ENCODE measurements around the gene KLHL14.

The KLHL14 gene

DNA sequence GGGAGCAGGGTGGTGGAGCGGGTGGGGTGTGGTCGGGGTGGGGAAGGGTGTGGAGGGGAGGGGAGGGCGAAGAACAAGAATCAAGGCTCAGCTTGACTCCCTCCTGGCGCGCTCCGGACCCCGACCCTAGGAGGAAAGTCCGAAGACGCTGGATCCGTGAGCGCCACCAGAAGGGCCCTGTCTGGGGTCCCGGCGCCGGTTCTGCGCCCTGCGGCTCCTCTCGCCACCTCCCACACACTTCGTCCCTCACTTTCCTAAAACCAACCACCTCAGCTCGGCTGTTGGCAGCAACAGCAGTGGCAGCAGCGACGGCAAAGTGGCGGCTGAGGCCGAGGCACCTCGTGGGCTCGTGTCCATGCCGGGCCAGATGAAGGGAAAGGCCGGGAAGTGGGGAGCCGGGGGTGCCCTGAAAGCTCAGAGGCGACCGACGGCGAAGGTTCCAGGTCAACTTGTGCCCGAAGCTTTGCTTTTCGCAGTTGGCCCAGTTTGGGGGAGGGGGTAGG, 2.1 kb downstream of the KLHL14 start:
- no peak for DNase-seq (ENCODE audit: low read depth)

DNA sequence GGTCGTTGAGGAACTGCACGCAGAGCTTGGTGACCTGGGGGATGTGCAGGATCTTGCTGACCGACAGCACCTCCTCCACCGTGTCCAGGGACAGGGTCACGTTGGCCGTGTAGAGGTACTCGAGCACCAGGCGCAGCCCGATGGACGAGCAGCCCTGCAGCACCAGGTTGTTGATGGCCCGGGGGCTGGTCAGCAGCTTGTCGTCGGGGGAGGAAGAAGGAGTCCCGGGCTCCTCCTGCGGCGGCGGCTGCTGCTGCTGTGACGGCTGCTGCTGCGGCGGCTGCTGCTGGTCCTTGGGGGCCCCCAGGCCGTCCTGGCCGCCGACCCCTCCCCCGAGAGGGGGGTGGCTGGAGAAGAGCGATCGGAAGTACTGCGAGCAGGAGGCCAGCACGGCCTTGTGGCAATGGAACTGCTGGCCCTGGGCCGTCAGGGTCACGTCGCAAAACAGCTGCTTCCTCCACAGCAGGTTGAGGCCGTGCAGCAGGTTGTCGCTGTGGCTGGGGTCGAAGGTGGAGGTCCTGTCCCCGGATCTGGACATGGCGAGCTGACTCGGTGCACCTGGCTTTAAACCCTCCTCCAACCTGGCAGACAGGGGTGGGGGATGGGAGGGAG, 2.7 kb downstream of the KLHL14 start:
- no peak for DNase-seq (ENCODE audit: low read depth)

DNA sequence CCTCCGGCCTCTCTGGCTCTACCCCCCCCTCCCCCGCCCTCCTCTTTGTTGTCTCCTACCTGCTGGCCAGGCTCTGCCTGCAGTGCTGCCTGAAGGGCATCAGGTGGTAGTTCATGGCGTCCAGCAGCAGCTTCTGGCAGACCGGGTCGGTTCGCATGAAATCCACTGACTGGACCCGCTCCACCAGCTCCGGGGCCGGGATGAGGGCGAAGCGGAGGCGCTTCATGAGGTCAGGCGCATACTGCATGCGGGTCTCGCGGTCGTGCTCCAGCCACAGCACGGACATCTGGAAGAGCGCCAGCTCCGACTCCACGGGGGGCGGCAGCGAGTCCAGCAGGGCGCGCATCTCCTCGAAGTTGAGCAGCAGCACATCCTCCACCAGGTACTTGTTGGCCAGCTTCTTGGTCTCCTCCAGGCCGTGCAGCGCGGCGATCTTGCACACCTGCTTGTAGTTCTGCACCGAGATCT, 3.2 kb downstream of the KLHL14 start:
- DNase-seq (ENCODE audit: low read depth), result no peak

DNA sequence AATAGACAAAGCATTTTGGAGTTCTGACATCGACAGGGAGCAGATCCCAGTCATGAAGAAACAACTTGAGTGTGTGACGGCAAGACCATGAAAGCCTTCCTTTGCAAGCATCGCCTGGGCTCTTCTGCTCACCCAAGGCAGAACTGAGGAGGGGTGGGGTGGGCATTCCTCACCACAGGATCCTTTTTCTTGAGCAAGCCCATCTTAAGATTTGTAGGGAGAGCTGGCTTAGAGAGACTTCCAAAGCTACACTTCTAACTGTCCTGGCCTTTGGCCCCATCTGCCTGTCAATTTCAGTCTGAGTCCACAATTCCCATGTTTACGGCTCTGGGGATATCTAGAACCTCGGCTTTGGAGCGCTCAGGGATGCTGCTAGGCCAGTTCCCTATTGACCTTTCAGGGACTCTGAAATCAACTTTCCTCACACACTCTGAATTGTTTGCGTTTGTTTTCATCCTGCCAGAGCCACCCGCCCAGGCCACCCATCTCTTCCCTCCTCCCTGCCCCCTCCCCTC, 3.7 kb downstream of the KLHL14 start:
- DNase-seq (ENCODE audit: low read depth), result no peak

DNA sequence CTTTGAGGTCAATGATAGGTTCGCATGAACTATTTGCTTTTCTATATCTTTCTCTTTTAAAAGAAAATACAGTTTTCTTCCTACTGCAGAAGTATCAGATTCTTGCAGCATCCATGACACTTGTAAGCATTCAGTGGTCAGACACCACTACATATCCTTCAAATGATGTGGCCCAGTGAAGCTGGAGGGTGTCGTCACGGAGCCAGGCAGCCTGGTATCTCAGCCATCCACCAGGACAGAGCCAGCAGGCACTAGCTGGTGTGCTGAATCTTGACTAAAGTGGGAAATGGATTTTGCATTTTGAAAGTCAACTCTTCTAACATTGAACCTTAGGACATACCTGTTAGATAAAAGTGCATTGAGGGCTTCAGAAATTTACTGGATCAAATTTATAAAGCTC, 5.4 kb downstream of the KLHL14 start:
- no peak for DNase-seq (ENCODE audit: low read depth)

DNA sequence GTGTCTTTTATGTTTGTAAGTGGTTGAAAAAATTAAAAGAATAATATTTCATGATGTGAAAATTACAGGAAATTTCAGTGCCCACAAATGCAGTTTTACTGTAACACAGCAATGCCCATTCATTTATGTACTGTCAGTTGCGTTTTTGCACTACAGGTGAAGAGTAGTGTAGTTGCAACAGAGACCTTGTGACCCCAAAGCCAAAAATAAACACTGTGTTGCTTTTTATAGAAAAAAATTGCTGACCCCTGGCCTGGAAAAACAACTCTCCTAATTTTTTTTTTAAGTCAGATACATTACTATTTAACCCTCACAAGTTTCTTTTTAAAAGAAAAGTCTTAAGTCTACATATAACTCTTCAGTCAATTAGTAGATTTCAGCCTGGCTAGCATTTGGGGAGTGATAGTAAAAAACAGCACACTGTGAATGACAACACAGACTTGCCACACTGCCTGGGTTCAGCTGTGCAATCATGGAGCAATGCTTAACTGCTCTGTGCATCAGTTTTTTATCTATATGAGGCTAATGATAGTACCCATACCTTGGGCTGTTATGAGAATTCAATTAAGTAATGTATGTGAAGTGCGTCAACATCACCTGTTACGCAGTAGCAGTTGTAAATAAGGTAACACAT, 8.1 kb downstream of the KLHL14 start:
- no peak for DNase-seq (ENCODE audit: low read depth)

DNA sequence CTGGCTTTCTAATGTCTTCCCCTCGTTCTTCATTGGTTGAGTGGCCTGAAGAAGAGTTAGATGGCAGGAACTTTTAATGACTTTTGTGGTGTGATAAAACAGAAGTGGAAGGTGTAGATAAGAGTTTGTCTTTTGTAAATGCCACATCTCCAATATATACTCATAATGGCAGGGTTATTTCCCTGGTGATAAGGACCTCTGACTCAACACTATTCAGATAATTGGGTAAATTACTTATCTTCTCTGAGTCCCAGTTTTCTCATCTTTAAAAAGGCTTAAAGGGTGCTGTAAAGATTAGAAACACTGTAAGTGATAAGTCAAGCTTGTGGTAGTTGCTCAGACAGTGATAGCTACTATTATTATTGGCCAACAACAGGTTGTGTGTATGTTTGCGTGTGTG, 9.5 kb downstream of the KLHL14 start:
- no peak for DNase-seq (ENCODE audit: low read depth)

DNA sequence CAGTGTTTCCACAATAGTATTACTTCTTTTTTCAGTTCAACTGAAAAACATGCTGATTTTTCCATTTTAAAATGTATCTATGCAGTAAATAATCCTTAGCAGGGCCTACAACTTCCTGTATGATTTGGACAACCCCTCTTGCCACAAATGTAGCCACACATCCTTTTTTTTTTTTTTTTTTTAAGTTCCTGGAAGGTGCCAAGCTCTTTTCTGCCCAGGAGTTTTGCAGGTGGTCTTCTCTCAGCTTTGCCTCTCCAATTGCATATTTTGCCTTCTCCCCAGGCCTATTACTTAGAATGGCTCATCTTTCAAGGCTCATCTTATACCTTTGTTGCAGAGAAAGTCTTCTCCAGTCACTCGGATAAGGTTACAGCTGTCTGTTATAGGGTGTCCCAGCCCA, 11.6 kb downstream of the KLHL14 start:
- DNase-seq (ENCODE audit: low read depth), result no peak

DNA sequence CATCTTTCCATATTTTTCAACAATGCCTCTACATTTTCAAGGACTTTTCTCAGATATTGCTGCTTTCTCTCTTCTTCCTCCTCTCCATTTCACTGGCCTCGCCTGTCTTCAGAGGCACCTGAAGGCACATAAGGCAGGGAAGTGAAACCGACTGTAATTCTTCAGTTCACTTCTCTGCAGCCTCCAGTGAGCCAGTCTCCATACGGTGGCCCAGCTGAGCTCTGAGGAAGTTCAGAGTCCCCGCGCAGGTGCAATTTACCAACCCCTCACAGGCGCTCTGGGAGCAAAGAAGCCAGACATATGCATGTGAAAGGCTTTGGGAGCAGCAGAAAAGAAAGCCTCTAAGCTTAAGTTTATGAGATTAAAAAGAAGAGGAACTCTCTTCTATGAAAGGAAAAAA, 12.4 kb downstream of the KLHL14 start:
- no peak for DNase-seq (ENCODE audit: low read depth)

DNA sequence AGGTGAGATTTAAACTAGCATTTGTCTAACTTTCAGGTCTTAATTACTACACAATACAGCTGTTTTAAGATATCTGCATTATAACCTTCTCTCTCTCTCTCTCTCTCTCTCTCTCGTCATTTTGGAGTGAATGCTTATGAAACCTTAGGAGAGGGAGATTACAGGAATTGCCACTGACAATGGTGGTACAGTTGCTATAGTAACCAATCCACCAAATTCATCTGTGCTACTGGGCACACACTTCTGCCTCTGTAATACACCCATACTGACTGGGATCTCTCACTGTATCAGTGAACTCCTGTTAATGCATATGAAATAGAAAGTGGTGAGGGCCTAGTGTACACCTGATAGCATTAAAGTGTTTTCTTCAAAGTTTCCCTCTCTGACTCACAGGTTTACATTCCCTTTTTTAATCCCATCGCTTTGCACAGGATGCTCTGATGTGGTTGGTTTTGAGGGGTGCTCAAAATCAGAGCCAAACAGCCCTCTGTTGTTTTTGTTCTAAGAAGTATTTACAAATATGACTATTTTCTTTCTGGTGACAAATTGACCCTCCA, 13.1 kb downstream of the KLHL14 start:
- DNase-seq (ENCODE audit: low read depth), result no peak

DNA sequence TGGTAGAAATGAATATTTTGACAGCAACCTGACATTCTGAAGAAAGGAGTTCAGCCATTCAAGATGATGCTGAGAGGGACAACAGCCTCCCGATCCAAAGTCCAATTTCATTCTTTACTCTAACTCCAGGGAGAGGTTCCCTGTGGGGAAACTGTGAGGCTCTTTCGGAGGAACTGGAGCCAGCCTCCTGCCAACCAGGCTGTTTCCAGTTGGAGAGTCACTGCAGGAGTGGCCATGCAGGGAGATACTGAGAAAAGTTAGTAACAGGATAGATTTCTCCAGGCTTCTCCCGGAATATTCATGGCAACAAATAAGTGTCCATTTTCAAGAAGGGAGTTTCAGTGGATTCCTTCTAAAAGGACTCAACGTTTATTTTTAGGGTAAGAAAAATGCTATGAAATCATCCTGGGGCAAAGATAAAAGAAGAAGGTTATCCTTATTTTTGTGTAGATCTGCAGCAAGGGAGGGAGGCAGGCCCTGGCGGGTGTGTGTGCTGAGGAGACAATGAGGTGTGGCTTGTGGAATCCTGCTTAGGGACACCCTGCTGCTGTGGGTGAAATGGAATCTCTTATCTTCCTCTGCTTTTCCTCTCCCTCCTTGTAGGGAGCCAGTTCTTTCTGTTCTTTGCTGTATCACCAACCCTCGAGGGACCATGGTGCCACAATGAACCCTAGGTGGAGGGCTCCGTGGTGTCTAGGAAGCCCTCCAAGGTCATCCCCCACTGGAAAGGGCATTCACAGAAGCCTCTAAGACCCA, 18.1 kb downstream of the KLHL14 start:
- no peak for DNase-seq (ENCODE audit: low read depth)

DNA sequence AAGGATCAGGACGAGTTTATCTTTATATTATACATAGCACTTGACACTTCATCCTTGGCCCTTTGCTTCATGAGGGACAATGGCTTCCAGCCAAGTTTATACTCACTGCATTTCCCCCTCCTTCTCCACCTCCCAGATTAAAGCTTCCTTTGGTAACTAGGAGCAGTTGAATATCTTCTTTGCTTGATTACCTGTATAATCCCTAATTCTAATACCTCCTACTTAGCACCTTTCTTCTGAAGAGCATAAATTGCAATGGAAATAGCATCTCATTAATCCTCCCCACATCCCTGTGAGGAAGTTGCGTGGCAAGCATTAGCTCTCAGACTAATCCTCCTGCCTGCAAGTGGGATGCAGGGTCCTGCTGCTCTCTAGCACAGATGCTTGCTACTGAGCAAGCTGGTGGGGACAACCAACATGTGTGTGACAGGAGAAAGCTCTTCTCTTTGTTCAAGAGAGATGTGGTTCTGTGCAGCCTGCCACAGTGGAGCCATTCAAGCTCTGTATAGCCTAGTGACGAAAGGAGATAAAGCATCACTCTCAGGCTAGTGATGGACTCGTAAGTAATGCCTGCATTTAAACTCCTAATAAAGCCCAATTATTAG, 19.1 kb downstream of the KLHL14 start:
- DNase-seq (ENCODE audit: low read depth), result no peak

DNA sequence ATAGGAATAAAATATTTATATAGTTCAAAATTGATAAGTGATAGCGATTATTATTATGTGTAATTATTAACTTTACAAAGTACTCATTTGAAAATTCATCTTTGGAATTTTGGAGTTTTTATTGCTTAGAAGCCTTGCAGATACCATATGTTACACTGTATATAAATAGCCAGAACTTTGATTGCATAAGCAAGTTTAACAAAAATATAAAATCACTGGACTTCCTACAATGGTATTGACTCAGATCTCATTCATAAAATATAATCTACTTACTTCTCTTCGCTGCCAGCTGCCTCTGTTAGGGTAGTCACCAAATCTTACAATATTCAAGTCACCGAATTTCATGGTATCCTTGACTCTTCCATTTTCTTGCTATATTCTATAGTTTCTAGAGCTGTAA, 22.5 kb downstream of the KLHL14 start:
- DNase-seq (ENCODE audit: low read depth), result no peak

DNA sequence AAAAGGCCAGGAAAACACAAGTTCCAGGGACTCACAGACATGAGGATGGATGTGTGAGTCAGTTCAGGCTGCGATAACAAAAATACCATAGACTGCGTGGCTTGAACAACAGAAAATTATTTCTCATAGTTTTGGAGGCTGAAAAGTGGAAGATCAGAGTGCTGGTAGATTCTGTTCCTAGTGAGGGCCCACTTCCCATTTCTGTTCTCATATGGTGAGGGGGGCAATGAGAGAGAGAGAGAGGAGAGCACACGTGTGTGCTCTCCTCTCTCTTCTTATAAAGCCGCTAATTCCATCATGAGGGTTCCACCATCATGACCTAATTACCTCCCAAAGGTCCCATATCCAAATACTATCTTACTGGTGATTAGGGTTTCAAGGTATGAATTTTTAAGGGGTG, 23.0 kb downstream of the KLHL14 start:
- no peak for DNase-seq (ENCODE audit: low read depth)

DNA sequence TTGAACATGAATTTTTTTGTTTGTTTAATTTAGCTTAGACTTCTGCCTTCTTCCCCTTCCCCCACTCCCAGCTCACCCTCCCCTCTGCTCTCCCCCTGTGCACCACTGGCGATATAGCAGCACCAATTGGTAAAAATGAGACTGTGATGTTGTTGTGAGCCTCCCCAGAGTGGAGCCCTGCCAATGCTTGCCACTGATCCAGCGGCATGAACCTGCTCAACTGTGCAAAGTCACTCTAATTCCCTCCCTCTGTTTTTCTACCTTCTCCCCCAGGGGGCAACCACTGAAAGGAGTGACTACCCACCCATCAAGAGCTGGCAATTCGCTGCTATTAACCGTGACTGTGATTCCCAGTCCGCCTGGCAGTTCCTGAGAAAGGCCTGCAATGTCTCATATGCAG, 30.2 kb downstream of the KLHL14 start:
- no peak for DNase-seq (ENCODE audit: low read depth)

DNA sequence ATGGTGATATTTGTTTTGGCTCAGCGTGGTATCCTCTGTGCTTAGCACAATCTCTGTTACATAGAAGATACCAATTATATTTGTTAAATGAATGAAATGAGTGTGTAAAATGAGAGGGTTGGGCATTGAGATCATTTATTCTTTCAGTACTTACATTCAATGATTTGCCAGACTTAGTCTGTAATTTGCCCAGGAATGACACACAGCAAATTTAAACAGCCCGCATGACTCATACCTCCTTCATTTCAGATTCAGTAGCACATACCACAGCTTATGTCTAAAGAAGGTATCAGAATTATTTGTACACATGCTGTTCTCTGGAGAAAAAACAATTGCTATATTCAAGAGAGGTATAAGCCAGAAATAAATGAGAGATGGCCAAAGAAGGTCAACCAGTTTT, 37.0 kb downstream of the KLHL14 start:
- DNase-seq (ENCODE audit: low read depth), result no peak

DNA sequence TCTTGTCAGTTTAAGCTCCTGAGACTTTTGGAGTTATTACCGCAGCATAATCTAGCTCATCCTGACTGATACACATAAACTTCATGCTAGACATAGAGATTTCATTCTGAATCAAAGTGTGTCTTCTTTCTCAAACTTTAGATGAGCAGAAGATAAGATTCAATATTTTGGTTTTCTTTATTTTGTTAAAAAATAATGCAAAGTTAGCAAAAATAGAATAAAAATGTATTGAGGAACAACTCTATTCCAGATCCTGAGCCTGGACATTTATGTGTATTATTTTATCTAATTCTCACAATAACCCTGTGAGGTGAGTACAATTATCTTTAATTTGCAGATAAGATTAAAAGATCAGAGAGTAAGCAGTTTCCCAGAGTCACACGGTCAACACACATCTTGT, 38.4 kb downstream of the KLHL14 start:
- DNase-seq (ENCODE audit: low read depth), result no peak

DNA sequence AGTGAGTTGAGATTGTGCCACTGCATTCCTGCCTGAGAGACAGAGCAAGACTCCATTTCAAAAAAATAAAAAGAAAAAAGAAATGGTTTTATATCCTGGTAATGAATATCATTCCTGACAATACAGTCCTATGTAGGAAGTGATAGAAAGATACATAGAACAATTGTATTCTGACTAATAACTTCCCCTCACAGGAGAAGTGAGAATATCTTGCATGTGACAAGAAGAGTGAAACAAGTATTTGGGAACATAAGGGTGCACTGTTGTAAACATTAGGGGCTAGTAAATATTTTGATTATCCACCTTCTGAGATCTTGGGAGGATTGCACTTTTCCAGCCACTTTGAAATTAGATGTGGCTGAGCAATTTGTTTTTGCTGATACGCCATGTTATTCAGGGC, 40.7 kb downstream of the KLHL14 start:
- DNase-seq (ENCODE audit: low read depth), result no peak

DNA sequence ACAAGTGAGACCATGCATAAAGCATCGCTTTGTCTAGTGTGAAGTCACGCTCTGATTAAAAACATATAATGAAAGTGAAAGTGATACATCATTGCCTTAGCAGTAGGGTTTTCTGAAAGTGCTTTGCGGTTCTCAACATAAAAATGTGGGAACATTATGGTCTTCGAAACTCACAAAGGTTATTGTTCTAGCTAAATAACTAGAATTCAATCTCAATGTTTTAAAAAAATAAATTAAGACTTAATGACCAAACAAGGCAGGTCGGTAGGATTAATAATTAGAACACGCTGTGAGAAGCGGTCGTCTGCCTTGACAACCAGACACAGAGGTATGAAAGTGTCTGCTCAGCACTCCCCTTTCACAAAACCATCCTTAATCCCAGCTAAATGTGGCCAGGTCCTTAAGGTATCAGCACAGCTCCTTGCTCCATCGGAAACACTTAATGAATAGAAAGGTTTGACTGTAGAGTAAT, 42.2 kb downstream of the KLHL14 start:
- DNase-seq (ENCODE audit: low read depth), result no peak

DNA sequence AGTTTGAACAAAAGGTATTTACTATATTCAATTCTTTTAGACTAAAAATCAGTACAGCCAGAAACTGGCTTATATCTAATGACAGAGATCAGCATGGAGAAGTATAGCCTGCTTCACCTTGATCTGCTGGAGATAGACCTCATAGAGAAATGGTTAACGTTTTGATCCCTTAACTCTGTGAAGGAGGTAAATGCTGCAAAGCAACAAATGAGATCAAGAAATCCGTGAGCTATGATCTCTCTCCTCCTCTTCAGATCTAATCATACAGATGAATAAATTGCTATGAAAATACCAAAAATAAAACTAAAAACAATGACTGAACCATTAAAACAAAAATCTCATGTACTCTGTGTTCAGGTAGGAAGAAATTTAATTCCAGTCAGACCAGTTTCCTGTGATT, 42.8 kb downstream of the KLHL14 start:
- no peak for DNase-seq (ENCODE audit: low read depth)

DNA sequence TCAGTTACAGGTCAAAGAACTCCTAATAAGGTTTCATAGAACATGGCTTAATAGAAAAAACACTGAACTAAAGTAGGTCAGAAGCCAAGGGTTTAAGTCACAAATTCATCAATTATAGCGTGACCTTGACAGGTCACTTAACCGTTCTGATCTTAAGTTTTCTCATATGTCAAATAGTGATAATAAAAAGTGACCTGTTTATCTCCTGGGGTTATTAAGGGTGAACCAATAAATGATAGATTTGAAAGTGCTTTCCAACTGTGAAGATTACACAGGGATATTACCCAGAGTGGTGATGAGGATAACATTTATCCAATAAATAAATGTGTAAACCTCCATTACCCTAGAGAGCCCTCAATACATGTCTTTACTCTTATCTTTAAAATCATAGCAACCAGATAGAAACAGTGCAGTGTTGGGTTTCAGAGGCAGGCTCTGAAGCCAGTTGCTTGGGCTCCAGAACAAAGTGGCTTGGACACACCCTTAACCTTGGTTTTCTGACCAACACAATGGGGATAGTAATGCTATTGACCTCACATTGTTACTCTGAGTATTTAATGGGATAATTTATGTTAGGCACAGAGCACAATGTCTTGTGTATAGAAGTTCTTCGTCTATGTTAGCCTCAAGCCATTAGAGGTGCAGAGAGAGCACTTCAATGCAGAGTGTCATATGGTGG, 48.6 kb downstream of the KLHL14 start:
- no peak for DNase-seq (ENCODE audit: low read depth)

DNA sequence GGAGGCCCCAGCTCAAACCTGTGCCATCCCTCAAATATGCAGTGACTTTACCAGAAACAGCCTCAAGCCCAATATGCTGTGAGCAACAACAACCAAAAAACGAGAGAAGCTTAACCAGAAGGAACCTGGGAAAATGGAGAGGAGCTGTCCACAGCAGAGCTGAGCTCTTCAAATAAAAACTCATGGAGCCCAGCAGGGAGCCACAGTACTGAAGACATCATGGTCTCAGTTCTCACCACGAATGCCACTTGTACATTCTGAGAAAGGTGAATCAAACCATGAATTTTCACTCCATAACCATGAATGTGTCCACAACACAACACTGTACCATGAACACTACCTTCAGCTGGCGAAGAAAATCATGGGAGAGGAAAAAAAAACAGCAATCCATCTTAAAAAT, 50.5 kb downstream of the KLHL14 start:
- DNase-seq (ENCODE audit: low read depth), result no peak

Data from activated T-cell treated with anti-CD3 and anti-CD28 coated beads for 24 hours (primary cell).